ENCODE measurements around the gene EHMT2. TPM values are rescaled to one million over a fixed set of nuclear protein-coding genes. Genes with fewer than 3 reads are reported as not detected.

The EHMT2 gene
- total and polyA plus RNA-seq, 2 of the 8 experiments (the other 6 are each of a cell fraction or from before 2014, with no cell fraction given): 125 to 177 TPM

- POLR2A ChIA-PET (ENCODE audit: partially characterized antibody): interaction anchor here (0.8 to 11.4 kb wide), 27 partner anchors 10 to 240 kb away, joined by 3 to 189 read pairs (median 6); partner anchors contain the start of genes HSPA1A, HSPA1B, HSPA1L and LY6G6D
- no peak overlapping the region for H4K5ac ChIP-seq (ENCODE audit: insufficient read length, low read depth, low read length)
- H3K79me1 ChIP-seq (ENCODE audit: low read depth, low read length): peaks cover 3% of the 10 kb centered on the region; the same call in 1 of the 2 replicates
- peak overlapping the region; percentile 84 to 99 for H3K4me2 ChIP-seq (ENCODE audit: insufficient read depth in 1 of 2, low read depth in 2 of 2, low read length in 2 of 2)
- 0 out of 2 replicates have a peak overlapping the region, but pooled peaks have one; percentile 8 for H3K27ac ChIP-seq (ENCODE audit: low read depth, low read length)
- no peak overlapping the region for H2BK12ac ChIP-seq (ENCODE audit: low read depth, low read length)
- no peak overlapping the region for H3K56ac ChIP-seq (replicated peaks; ENCODE audit: insufficient read length, low read depth, low read length)
- peak overlapping the region in 2 of 4 experiments; percentile 20 to 45; a peak in 4 of 7 replicates for H3K9ac ChIP-seq (replicated peaks in 1 of 4; ENCODE audit: extremely low read depth in 1 of 4, low read depth in 3 of 4, low read length in 3 of 4)
- H3K9me3 ChIP-seq (ENCODE audit: insufficient read depth in 2 of 2, low read depth in 1 of 2, low read length in 1 of 2): no peaks in the 10 kb centered on the region
- H3K4me3 ChIP-seq (ENCODE audit: extremely low read depth in 1 of 4, insufficient read depth in 2 of 4, low read depth in 3 of 4, low read length in 4 of 4): peak overlapping the region; percentile 70 to 99 (median 92)
- no peak overlapping the region for H3K4ac ChIP-seq (replicated peaks; ENCODE audit: insufficient read length, low read depth, low read length)
- no peak overlapping the region for H4K8ac ChIP-seq (ENCODE audit: extremely low read depth, insufficient read depth, low read length)
- no peak overlapping the region for H2AK5ac ChIP-seq (ENCODE audit: low read depth, low read length)
- H4K91ac ChIP-seq (replicated peaks; ENCODE audit: insufficient read length, low read length): no peak overlapping the region
- no peak for FAIRE-seq
- CTCF ChIA-PET (ENCODE audit: partially characterized antibody): interaction anchor here (0.9 to 4.5 kb wide), 7 partner anchors 11 to 86 kb away, joined by 3 to 15 read pairs (median 5); partner anchors contain the start of genes HSPA1B and NEU1
- peaks cover 2 to 9% (median 6%) of the 10 kb centered on the region in 4 experiments; a peak in 4 of 7 replicates for H3K4me1 ChIP-seq (replicated peaks in 1 of 4; ENCODE audit: control insufficient read depth in 3 of 4, insufficient read depth in 4 of 4, low read length in 3 of 4)
- H2BK20ac ChIP-seq (ENCODE audit: low read length): no peak overlapping the region
- H2AFZ ChIP-seq (ENCODE audit: low read length): no peak overlapping the region
- no peaks in the 10 kb centered on the region for H3K27me3 ChIP-seq (replicated peaks in 1 of 4; ENCODE audit: control insufficient read depth in 3 of 4, extremely low read depth in 1 of 4, insufficient read depth in 3 of 4, low read length in 3 of 4)
- no peak overlapping the region for H3K14ac ChIP-seq (ENCODE audit: insufficient read length)
- H4K20me1 ChIP-seq (replicated peaks in 1 of 2; ENCODE audit: control insufficient read depth in 1 of 2, insufficient read depth in 2 of 2, low read length in 2 of 2): peaks cover 18 to 23% of the 10 kb centered on the region in 2 experiments
- peaks cover 15% of the 10 kb centered on the region for H3K23me2 ChIP-seq (ENCODE audit: low read depth, low read length)
- H2BK120ac ChIP-seq (replicated peaks; ENCODE audit: low read depth, low read length): no peak overlapping the region
- H2BK5ac ChIP-seq (ENCODE audit: low read depth, low read length): peak overlapping the region; percentile 26
- H3K36me3 ChIP-seq (ENCODE audit: control insufficient read depth in 2 of 4, insufficient read depth in 4 of 4, low read length in 3 of 4): peaks cover 34 to 68% (median 48%) of the 10 kb centered on the region in 4 experiments
- peaks cover 17 to 37% of the 10 kb centered on the region in 2 experiments for H3K79me2 ChIP-seq (ENCODE audit: control insufficient read depth in 1 of 2, insufficient read depth in 2 of 2, low read length in 2 of 2)
- no peak overlapping the region for H3K23ac ChIP-seq (ENCODE audit: insufficient read length)
- no peak overlapping the region for H3K18ac ChIP-seq (ENCODE audit: extremely low read depth, low read length)
- WGBS, 2 experiments (ENCODE audit: extremely low coverage in 1 of 2, insufficient coverage in 1 of 2, insufficient read length in 1 of 2, insufficient replicate concordance in 2 of 2, low coverage in 1 of 2, low lambda C conversion rate in 2 of 2, missing lambda C conversion rate in 1 of 2): 87% methylated on average over 1 of the region's 1 CpG; no CpG with 5 or more reads in 1 of the 2 experiments
- TF ChIP-seq SRF (IDR thresholded peaks at IDR 0.05; ENCODE audit: low read depth, low read length): no peak
- TF ChIP-seq POLR2AphosphoS5 (IDR thresholded peaks at IDR 0.05; ENCODE audit: low read depth, low read length): 0 out of 2 replicates have a peak, but pooled peaks have one; percentile 30
- TF ChIP-seq YY1 (IDR thresholded peaks at IDR 0.05; ENCODE audit: low read depth, low read length): no peak
- TF ChIP-seq PHF8 (conservative IDR thresholded peaks at IDR 0.05; ENCODE audit: low read depth, low read length): no peak
- no peak for TF ChIP-seq KDM1A (IDR thresholded peaks at IDR 0.05; ENCODE audit: borderline replicate concordance, low read length)
- no peak for DNase-seq (ENCODE audit: low read depth in 1 of 2, low spot score in 2 of 2)
- no peak overlapping the region for H2BK15ac ChIP-seq (ENCODE audit: low read length)
These were observed 60.0 kb downstream of the EHMT2 start for GRCh38 chr6:31837369-31838113.

All from H1 (cell line).